OCI-LY1 (cell line): Measurements from ENCODE around the gene MAN1A1.

Experiments used
- H2AFZ ChIP-seq: fragments of 200-600 bp; sonication (generic), shearing (Covaris generic); 2 replicates; pipeline ENCODE4 v1.6.0; 2014; ENCODE audit warnings: antibody characterized with exemption, mild to moderate bottlenecking, low read length
- H3F3A ChIP-seq: fragments of 200-600 bp; sonication (generic), shearing (Covaris generic); 2 replicates; pipeline ENCODE4 v1.6.0; 2014; ENCODE audit warnings: mild to moderate bottlenecking, antibody characterized with exemption, low read length, moderate library complexity; ENCODE audit not compliant: insufficient read depth
- H3K27ac ChIP-seq: fragments of 200-600 bp; sonication (generic); 2 replicates; pipeline ENCODE4 v1.5.1; 2014; ENCODE audit warnings: low read length, mixed run types, mild to moderate bottlenecking, low read depth; ENCODE audit not compliant: poor library complexity, severe bottlenecking
- H3K27me3 ChIP-seq: fragments of 200-600 bp; sonication (generic); 2 replicates; pipeline ENCODE4 v1.6.0; 2014; ENCODE audit warnings: antibody characterized with exemption, mild to moderate bottlenecking, low read length, moderate library complexity; ENCODE audit not compliant: insufficient read depth
- H3K36me3 ChIP-seq: fragments of 200-600 bp; sonication (generic); 2 replicates; pipeline ENCODE4 v1.6.1; 2014; ENCODE audit warnings: mild to moderate bottlenecking, antibody characterized with exemption, low read length, moderate library complexity, mixed read lengths; ENCODE audit not compliant: insufficient read depth
- H3K4me1 ChIP-seq: fragments of 200-600 bp; sonication (generic); 2 replicates; pipeline ENCODE4 v1.5.1; 2014; ENCODE audit warnings: mild to moderate bottlenecking, low read length, moderate library complexity; ENCODE audit not compliant: insufficient read depth, severe bottlenecking
- H3K4me2 ChIP-seq: fragments of 200-600 bp; sonication (generic), shearing (Covaris generic); 2 replicates; pipeline ENCODE4 v1.6.1; 2014; ENCODE audit warnings: low read length
- H3K4me3 ChIP-seq: fragments of 200-600 bp; sonication (generic); 2 replicates; pipeline ENCODE4 v1.5.1; 2014; ENCODE audit warnings: low read length, low read depth, mild to moderate bottlenecking, mixed read lengths; ENCODE audit not compliant: poor library complexity, severe bottlenecking
- H3K79me2 ChIP-seq: fragments of 200-600 bp; shearing (Covaris generic); 2 replicates; pipeline ENCODE4 v1.6.1; 2016; ENCODE audit warnings: mixed run types, low read length, mixed read lengths; ENCODE audit not compliant: insufficient read depth
- H3K9ac ChIP-seq: fragments of 200-600 bp; sonication (generic), shearing (Covaris generic); 2 replicates; pipeline ENCODE4 v1.6.1; 2014; ENCODE audit warnings: mild to moderate bottlenecking, low read length, mixed read lengths
- H3K9me2 ChIP-seq: fragments of 200-600 bp; sonication (generic), shearing (Covaris generic); 2 replicates; pipeline ENCODE4 v1.6.1; 2014; ENCODE audit warnings: low read depth, mild to moderate bottlenecking, low read length, mixed read lengths
- H3K9me3 ChIP-seq: fragments of 200-600 bp; shearing (Covaris generic); 2 replicates; pipeline ENCODE4 v1.6.1; 2014; ENCODE audit warnings: low read length, mixed read lengths
- H4K20me1 ChIP-seq: fragments of 200-600 bp; sonication (generic), shearing (Covaris generic); 2 replicates; pipeline ENCODE4 v1.6.0; 2016; ENCODE audit warnings: mild to moderate bottlenecking, low read length; ENCODE audit not compliant: insufficient read depth
- EZH2 ChIP-seq: fragments of 200-600 bp; sonication (generic), shearing (Covaris generic); IDR thresholded peaks from 2 replicates; pipeline ENCODE4 v1.8.0; 2017; ENCODE audit warnings: borderline replicate concordance, mixed run types, mild to moderate bottlenecking, antibody characterized with exemption, low read length, moderate library complexity, mixed read lengths
- TF ChIP-seq, protein P1 (sequence below): fragments of 200-600 bp; sonication (generic), shearing (Covaris generic); IDR thresholded peaks from 2 replicates; pipeline ENCODE4 v1.5.1; 2017; ENCODE audit warnings: mild to moderate bottlenecking, antibody characterized with exemption, low read length, moderate library complexity, mixed read lengths

MAN1A1 gene

DNA sequence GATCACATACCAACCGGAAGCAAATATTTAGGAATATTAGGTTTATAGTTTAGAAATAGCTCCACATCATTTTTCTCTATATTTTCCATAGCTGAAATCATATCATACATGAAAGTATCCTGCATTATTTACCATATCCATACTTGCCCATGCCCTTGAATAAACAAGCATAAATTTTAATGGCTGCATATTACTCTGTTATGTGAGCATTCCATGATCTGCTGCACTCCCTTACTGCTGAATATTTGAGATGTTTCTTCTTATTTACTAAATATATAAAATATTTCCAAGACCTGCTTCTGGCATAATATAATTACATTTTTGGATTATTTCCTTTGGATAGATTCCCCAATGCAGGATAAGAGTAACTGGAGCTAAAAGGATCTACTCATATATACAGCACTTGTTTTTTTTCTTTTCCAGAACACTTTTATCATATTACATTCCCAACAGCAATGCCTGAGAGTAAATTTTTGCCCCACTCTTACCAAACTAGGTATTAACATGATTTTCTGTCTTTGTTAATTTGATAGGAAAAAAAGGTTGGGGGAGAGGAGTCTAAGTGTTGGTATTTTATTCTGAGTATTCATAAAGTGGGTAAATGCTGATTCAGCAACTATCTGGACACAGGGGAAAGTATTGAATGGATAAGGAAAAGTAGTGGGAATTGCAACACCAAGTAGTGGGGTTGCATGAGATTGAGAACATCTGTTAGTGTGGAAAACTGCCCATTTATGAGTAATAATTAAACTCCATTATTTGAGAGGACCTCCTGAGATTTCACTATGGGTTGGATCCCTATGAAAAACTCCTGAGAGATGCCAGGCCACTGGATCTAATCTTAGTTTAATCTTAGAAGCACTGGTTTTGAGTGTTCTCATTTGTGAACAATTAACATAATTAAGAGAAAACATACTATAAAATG lies 76.0 kb downstream of the MAN1A1 start:
- Histone ChIP-seq H3F3A (no peaks in the 10 kb centered on the region), H2AFZ (no peak overlapping the region), H3K4me1 (no peaks in the 10 kb centered on the region), H3K9me2 (no peaks in the 10 kb centered on the region), H4K20me1 (no peaks in the 10 kb centered on the region), H3K9ac (no peak overlapping the region), H3K9me3 (0 out of 2 replicates have a peak, but pooled peaks cover 9% of the 10 kb centered on the region), H3K27ac (no peak overlapping the region), H3K27me3 (no peaks in the 10 kb centered on the region), H3K4me3 (no peak overlapping the region), H3K79me2 (no peaks in the 10 kb centered on the region), H3K36me3 (peaks cover 18% of the 10 kb centered on the region), H3K4me2 (no peak overlapping the region)
- TF ChIP-seq EZH2, result no peak
- TF ChIP-seq, protein P1, sequence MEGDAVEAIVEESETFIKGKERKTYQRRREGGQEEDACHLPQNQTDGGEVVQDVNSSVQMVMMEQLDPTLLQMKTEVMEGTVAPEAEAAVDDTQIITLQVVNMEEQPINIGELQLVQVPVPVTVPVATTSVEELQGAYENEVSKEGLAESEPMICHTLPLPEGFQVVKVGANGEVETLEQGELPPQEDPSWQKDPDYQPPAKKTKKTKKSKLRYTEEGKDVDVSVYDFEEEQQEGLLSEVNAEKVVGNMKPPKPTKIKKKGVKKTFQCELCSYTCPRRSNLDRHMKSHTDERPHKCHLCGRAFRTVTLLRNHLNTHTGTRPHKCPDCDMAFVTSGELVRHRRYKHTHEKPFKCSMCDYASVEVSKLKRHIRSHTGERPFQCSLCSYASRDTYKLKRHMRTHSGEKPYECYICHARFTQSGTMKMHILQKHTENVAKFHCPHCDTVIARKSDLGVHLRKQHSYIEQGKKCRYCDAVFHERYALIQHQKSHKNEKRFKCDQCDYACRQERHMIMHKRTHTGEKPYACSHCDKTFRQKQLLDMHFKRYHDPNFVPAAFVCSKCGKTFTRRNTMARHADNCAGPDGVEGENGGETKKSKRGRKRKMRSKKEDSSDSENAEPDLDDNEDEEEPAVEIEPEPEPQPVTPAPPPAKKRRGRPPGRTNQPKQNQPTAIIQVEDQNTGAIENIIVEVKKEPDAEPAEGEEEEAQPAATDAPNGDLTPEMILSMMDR, result no peak

DNA sequence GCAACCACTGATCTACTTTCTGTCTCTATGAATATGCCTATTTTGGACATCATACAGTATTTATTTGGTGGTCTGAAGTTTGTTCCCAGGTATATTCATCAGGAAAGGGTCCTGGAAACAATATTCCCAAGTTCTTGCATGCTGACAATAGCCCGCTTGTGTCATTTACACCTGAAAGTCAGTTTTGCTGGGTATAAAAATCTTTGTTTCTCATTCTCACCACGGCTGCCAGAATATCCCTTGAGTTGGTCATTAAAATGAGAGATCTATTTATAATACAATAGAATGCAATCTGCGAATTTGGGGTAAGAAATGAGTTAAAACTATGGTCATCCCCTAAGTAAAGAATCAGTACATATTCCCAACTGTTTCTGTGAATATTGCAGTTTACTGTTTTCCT lies 79.0 kb downstream of the MAN1A1 start:
- Histone ChIP-seq H3K4me2 (no peak overlapping the region), H2AFZ (no peak overlapping the region), H3K79me2 (no peaks in the 10 kb centered on the region)

DNA sequence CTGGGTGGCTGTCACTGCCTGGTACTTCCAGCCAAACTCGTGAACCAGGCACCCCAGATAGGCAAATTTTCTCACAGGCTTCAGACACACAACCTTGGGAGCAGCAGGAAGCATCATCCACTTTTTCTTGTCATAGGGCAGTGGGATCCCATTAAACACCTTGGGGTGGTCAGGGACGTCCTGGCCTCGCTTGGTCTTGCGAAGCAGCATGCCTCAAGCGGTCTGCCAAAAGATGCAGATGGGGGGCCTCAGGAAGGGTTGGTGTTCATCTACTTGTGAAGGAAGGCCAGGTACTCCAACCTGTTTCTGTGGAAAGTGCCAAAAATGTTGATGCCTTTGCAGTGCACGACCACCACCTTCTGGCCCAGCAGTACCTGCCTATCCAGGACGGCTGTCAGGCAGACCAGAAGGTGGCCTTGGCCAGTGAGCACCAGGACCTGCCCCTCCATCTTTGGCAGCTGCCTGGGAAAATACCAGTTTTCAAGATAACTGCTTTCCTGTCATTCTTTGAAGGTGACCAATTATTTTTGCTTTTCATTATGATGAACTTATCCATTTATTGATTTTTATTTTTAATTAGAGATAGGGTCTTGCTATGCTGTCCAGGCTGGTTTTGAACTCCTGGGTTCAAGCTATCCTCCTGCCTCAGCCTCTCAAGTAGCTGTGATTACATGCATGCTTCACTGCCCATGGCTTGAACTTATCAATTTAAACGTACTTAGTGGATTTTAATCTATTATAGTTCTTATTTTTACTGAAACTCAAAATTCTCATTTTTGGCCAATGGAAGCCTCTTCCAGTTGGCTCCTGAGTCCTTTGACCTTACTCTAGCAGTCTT lies 80.1 kb downstream of the MAN1A1 start:
- Histone ChIP-seq H4K20me1 (no peaks in the 10 kb centered on the region), H3K4me1 (no peaks in the 10 kb centered on the region), H3K27me3 (no peaks in the 10 kb centered on the region), H3K36me3 (peaks cover 11% of the 10 kb centered on the region), H3K27ac (no peak overlapping the region), H3K9ac (no peak overlapping the region), H3K9me2 (no peaks in the 10 kb centered on the region), H3K4me2 (no peak overlapping the region), H2AFZ (no peak overlapping the region), H3K4me3 (no peak overlapping the region), H3F3A (no peaks in the 10 kb centered on the region), H3K9me3 (0 out of 2 replicates have a peak, but pooled peaks cover 9% of the 10 kb centered on the region), H3K79me2 (no peaks in the 10 kb centered on the region)
- TF ChIP-seq, protein P1, result no peak
- no peak for TF ChIP-seq EZH2

More for the DNA sequence above, 79.0 kb downstream of the MAN1A1 start:
- Histone ChIP-seq H3K27me3 (no peaks in the 10 kb centered on the region), H3K4me3 (no peak overlapping the region), H3K4me1 (no peaks in the 10 kb centered on the region), H3K9me2 (no peaks in the 10 kb centered on the region), H3K27ac (no peak overlapping the region), H4K20me1 (no peaks in the 10 kb centered on the region), H3K36me3 (peaks cover 11% of the 10 kb centered on the region), H3K9me3 (0 out of 2 replicates have a peak, but pooled peaks cover 9% of the 10 kb centered on the region), H3F3A (no peaks in the 10 kb centered on the region), H3K9ac (no peak overlapping the region)
- TF ChIP-seq, protein P1, result no peak
- TF ChIP-seq EZH2, result no peak
